ENCODE measurements around the gene MEAF6.

DNA sequence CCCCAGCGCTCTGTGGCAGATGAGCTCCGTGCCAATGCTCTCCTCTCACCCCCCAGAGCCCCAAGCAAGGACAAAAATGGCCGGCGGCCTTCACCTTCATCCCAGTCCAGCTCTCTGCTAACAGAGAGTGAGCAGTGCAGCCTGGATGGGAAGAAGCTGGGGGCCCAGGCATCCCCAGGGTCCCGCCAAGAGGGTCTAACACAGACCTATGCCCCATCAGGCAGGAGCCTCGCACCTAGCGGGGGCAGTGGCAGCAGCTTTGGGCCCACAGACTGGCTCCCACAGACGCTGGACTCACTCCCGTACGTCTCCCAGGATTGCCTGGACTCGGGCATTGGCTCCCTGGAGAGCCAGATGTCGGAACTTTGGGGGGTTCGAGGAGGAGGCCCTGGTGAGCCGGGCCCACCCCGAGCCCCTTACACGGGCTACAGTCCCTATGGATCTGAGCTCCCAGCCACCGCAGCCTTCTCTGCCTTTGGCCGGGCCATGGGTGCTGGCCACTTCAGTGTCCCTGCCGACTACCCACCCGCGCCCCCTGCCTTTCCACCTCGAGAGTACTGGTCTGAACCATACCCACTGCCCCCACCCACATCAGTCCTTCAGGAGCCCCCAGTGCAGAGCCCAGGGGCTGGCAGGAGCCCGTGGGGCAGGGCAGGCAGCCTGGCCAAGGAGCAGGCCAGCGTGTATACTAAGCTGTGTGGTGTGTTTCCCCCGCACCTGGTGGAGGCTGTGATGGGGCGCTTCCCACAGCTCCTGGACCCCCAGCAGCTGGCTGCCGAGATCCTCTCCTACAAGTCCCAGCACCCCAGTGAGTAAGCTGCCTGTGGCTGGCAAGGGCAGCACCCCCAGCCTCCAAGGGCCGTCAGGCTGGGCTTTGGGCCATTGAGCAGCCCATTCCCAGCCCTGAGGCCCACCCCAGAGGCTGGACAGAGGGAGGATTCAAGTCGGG lies 31.5 kb downstream of the MEAF6 start:
- TF ChIP-seq EZH2phosphoT487 (IDR thresholded peaks at IDR 0.05; ENCODE audit: insufficient read depth, low read depth) (no peak), EZH2 (IDR thresholded peaks at IDR 0.05; ENCODE audit: insufficient read depth, poor library complexity, severe bottlenecking) (no peak)
